Measurements from ENCODE around the gene USP11.
A peak's percentile ranks its signal among the peaks of the same experiment; 100 is the strongest.

The USP11 gene

GRCh38 chrX:47232803-47233332, at the start of gene USP11:
USP11 (plus strand) TSS chrX:47233009; CDS start chrX:47233044, 35 bp downstream.
- DNase-seq (ENCODE audit: low read depth in 2 of 2), result no peak

DNA sequence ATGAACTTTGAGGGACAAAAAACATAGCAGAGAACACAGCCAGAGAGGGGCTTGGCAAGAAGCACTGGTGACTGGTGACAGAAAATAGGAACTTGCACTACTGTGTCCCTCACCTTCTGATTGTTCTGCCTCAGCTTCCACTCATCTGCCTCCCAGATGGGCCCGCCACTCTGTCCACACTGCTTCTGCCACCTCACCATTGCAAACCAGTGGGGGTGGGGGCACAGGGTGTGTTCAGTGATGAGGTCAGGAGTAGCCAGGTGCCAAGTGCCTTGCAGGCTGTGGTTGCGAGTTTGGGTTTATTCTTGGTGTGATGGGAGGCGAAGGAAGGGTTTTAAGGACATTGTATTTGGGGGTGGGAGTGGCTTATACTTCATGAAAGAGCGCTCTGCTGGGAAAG, 48.3 kb upstream of the USP11 start:
- DNase-seq (ENCODE audit: low read depth in 2 of 2), result no peak

DNA sequence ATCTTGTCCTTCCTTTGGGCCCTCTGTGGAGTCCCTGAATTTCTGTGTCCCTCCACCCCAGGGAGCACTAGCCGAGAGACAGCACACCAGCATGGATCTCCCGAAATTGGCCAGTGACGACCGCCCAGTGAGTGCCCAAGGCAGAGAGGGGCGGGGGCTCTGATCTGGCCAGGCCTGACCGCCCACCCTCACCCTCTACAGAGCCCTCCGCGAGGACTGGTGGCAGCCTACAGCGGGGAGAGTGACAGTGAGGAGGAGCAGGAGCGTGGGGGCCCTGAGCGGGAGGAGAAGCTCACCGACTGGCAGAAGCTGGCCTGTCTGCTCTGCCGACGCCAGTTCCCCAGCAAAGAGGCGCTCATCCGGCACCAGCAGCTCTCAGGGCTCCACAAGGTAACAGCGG, 47.6 kb upstream of the USP11 start:
- no peak for DNase-seq (ENCODE audit: low read depth in 2 of 2)

DNA sequence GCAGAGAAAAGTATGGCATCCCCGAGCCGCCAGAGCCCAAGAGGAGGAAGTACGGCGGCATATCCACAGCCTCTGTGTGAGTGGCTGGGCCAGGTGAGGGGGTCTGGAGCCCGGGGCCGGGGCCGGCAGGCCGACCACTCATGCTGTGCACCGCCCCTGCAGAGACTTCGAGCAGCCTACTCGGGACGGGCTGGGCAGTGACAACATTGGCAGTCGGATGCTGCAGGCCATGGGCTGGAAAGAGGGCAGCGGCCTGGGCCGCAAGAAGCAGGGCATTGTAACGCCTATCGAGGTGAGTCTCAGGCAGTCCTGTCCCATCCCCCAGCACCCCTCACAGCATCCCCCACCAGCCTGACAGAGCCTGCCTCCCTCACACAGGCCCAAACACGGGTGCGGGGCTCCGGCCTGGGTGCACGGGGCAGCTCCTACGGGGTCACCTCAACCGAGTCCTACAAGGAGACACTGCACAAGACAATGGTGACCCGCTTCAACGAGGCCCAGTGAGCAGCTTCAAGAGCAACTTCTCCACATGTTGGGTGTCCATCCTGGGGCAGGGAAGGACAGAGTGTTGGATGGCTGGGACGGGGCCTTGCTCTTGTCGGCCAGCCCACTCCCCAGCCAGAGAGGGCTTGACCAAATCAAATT, 46.6 kb upstream of the USP11 start:
- DNase-seq (ENCODE audit: low read depth in 2 of 2), result no peak

DNA sequence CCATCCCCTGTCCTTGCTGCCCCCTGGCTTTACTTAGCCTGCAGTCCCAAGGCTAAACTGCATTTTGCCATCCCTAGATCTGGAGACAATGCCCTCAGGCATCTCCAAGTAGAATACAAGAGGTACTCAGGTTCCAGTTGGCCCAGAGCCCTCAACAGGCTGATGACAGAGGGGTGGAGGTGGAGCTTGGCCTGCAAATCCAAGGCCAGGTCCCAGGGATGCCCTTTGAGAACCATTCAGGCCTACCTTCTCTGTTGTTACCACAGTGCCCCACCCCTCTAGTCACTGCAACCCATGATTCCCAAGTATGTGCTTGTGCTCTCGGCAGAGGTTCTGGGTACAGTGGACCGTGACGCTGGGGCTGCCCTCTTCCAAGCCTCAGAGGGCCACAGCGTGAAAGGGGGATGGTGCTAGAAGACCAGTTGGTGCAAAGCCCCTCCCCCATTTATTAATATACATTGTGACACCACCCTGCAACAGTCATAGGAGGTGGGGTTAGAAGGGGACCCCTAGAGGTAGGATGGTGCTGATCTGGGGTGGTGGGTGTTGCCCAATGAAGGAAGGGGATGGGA, 45.6 kb upstream of the USP11 start:
- no peak for DNase-seq (ENCODE audit: low read depth in 2 of 2)

DNA sequence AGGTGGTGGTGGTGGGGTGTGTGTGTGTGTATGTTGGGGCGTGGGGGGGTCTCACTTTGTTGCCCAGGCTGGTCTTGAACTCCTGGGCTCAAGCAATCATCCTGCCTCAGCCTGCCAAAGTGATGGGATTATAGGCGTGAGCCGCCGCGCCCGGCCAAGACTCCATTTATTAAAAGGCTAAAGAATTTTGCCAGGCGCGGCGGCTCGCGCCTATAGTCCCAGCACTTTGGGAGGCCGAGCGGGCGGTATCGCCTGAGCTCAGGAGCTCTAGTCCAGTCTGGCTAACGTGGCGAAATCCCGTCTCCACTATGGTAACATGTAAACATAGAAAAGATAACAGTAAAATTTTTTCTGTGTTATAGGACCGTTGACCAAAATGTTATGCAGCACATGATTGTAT, 42.9 kb upstream of the USP11 start:
- no peak for DNase-seq (ENCODE audit: low read depth in 2 of 2)

DNA sequence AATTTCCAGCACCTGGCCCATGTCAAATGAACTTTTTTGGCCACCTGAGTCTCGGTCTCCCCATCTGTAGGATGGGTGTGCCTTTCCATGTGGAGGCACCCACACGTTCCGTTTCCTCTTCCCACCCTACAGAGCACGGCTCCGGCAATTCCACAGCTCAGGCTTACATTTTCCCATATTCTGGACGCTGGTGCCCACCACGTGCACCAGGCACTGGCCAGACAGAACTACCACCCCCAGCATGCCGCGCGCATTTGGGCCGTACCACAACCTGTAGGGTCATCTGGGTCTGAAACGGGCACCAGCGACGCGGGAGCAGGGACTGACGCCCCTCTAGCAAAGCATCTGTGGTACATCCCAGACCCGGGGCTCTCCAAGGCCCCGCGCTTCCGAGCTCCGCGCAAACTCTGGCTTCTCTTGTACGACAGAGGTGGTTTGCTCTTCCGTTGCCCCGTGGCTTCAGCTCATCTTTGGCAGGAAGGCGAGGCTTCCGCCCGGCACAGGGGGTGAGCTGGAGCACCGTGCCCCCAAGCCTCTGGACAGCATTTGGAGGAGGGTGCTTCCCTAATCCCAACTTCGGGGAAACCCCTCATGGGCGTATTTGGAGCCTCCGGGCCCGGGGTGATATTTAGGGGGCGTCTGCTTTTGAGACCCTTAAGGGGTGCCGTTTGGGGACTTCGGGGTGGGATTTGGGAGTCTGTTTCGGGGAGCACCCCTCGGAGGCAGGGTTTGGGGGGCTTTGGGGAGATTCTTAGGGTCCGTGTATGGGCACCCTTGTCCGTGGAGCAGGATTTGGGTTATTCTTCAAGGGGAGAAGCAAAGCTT, 42.2 kb upstream of the USP11 start:
- peak; percentile 45 to 54 for DNase-seq (ENCODE audit: low read depth in 2 of 2)

DNA sequence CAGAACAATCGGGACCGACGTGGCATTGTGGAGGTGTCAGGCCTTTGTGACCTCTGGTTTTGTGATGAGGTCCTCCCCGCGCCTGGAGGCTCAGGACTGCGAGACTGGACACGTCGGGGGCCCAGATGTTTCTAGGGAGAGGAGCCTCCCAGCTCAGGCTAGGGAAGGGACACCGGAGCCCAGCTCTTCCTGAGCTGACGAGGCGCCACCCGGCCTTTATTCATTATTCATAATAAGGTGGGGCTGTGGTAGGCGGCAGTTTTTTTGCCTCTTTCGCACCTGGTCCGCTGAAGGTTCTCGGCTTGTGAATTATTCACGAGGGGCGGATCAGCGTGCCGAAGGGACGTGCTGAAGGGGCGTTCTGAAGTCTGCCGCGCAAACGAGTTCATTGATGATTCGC, 41.5 kb upstream of the USP11 start:
- peak in 1 of 2 donors; percentile 17 for DNase-seq (ENCODE audit: low read depth in 2 of 2)

GRCh38 chrX:47191806-47192401, 40.9 kb upstream of the USP11 start:
- DNase-seq (ENCODE audit: low read depth in 2 of 2), result no peak

GRCh38 chrX:47193475-47194193, 39.2 kb upstream of the USP11 start, which contains the start of gene UBA1:
UBA1 (plus strand) TSS chrX:47193829; CDS start chrX:47198803, 4,974 bp downstream.
- DNase-seq (ENCODE audit: low read depth in 2 of 2), result peak; percentile 74 to 81

DNA sequence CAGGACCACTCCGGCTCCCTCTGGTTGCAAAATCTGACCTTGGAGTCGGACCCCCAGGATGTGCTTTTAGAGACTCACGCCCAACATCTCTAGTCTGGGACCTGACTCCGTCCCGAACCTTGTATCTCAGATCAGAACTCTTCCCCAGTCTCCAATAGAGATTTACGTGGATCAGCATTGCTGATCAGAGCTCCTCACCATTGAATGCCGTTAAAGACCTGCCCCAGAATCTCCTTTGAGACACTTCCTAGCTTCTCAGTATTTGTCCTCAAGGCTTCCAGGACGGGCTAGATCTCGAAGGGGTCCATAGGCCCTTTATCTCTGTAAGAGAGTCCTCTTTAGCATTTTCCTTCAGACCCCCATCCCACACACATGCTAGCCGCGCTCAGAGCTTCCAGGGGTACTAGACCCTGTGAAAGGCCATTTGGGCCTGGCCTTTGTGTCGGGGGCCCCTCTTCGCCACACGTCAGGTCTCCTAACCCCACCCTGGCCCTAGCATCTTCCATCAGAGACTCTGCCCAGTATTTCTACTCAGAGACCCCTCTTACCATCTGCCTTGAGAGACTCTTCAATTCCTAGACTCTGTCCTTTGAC, 38.5 kb upstream of the USP11 start:
- no peak for DNase-seq (ENCODE audit: low read depth in 2 of 2)

- no peak for DNase-seq (ENCODE audit: low read depth in 2 of 2)
Measured at GRCh38 chrX:47196098-47196497, 36.7 kb upstream of the USP11 start.

GRCh38 chrX:47197526-47197925, 35.3 kb upstream of the USP11 start:
- no peak for DNase-seq (ENCODE audit: low read depth in 2 of 2)

DNA sequence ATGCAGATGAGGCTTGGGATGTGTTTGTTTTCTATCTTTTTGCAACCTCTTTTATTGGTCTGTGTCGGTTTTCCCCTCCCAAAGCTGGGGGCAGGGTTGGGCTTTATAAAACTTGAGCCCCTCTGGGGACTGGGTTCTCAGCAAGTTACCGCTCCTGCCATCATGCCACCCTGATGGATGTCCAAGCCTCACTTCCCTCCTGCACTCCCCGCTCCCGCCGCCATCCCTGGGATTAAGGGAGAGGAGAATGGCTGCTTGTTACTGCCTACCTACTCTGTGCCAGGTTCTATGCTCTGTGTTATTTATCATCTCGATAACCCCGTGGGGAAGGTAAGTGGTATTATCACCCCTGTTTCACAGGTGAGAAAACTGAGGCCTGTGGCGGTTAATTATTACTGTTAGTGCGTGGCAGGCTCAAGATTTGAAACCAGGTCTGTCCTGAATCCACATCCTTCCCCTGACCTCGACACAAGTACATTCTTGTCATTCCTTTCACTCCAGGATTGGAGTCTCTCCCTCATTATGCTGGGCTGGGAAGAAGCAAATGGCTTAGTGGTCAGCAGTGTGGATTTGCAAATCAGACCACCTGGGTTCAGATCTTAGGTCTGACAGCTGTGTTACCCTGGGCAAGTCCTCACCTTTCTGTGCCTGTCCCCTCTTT, 34.7 kb upstream of the USP11 start:
- no peak for DNase-seq (ENCODE audit: low read depth in 2 of 2)

DNA sequence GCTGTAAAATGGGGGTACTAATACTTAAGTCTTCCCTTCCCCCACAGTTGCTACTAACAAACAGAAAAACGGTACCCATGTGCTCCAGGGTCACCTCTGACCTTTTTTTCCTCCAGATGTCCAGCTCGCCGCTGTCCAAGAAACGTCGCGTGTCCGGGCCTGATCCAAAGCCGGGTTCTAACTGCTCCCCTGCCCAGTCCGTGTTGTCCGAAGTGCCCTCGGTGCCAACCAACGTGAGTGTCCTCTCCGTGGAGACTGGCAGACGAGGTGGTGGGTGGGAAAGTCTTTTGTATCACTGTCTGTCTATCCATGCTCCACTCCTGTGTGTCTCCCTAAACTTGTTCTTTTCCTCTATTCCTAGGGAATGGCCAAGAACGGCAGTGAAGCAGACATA, 34.1 kb upstream of the USP11 start:
- DNase-seq (ENCODE audit: low read depth in 2 of 2), result no peak

- DNase-seq (ENCODE audit: low read depth in 2 of 2), result no peak
Measured at GRCh38 chrX:47199286-47199685, 33.5 kb upstream of the USP11 start.

DNA sequence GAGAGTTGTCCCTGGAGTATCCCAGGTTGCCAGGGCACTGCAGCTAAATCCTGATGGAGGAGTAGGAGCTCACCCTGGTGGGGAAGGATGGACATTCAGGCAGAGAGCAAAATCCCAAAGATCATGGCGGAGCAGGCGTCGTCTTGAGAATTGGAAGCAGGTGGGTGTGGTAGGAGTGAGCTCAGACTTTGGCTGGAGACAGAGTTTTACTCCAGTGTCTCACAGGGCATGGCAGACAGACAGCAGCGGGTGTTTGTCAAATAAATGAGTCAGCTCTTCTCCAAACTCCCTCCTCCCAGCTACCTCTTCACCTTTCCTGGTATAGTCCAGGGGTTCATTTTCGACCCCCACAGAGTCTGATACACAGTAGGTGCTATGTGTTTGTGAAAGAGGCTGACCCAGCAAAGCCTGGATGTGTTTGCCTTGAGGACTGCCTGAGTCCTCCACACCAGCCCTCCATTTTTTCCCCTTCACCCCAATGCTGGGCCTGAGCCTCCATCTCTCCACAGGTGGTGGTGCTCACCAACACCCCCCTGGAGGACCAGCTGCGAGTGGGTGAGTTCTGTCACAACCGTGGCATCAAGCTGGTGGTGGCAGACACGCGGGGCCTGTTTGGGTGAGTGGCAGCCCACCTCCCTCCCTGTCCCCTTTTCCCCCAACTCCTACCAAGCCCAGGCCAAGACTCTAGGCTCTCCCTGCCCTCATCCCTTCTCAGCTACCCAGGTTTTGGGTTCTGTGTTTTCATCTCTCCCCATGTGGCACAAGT, 32.2 kb upstream of the USP11 start:
- no peak for DNase-seq (ENCODE audit: low read depth in 2 of 2)

DNA sequence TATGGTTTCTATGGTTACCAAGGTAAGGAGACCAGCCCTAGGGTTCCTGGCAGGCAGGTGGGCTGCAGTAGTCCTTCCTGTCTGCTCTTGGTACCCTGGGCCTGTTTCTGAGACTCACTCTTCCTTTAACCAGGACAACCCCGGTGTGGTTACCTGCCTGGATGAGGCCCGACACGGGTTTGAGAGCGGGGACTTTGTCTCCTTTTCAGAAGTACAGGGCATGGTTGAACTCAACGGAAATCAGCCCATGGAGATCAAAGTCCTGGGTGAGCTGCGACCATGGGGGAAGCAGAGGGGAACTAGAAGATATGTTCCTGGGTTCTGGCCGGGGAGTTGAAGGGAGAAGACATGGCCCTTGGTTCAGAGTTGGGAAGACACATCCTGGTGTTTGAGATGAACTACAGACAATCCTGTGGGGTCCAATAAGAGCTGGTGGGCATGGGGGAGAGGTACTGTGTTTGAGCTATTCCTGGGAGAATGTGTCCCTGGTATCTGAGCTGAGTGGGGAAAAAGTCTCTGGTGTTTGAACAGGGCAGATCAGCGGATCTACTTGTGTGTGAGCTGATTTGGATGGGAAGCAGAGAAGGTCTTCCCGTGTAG, 31.4 kb upstream of the USP11 start:
- DNase-seq (ENCODE audit: low read depth in 2 of 2), result no peak

DNA sequence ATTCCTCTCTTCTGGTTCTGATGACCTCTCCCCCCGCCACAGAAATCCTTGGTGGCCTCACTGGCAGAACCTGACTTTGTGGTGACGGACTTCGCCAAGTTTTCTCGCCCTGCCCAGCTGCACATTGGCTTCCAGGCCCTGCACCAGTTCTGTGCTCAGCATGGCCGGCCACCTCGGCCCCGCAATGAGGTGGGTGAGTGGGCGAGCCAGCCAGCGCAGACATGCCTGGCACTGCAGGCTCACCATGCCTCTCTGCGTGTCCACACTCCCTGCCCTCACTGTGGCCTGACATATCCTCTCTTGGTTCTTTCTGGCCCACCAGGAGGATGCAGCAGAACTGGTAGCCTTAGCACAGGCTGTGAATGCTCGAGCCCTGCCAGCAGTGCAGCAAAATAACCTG, 30.5 kb upstream of the USP11 start:
- DNase-seq (ENCODE audit: low read depth in 2 of 2), result no peak
